ENCODE results near the gene MT3. TPM values are rescaled to one million over a fixed set of nuclear protein-coding genes. Genes with fewer than 3 reads are reported as not detected.

The MT3 gene
- total and polyA plus RNA-seq, 2 of the 8 experiments (the other 6 are each of a cell fraction or from before 2014, with no cell fraction given) = 0.17 TPM; not detected in 1

GRCh38 chr16:56604966-56605365 is 15.6 kb downstream of the MT3 start (continued):
- TF ChIP-seq CHD7 (IDR thresholded peaks at IDR 0.05; ENCODE audit: insufficient replicate concordance, low read length) = no peak
- no peak for TF ChIP-seq RAD21 (IDR thresholded peaks at IDR 0.05 in 1 of 2, conservative IDR thresholded peaks at IDR 0.05 in 1 of 2; ENCODE audit: low read depth in 2 of 2, low read length in 2 of 2)
- no peak for TF ChIP-seq POLR2A (IDR thresholded peaks at IDR 0.05; ENCODE audit: control extremely low read depth in 1 of 2, low read depth in 2 of 2, low read length in 2 of 2)
- TF ChIP-seq USF2 (IDR thresholded peaks at IDR 0.05; ENCODE audit: low read length) = no peak

All from H1 (cell line).